Osteocyte (in vitro differentiated cells): ENCODE measurements around the gene SNX13. TPM values are rescaled to one million over a fixed set of nuclear protein-coding genes. Genes with fewer than 3 reads are reported as not detected.

Experiments used
- DNase-seq: peaks from one replicate; pipeline ENCODE4 v3.0.0; 2021; ENCODE audit warnings: mixed read lengths; ENCODE audit not compliant: unreplicated experiment; ENCODE audit errors: extremely low spot score
- H3K27ac Mint-ChIP-seq: one replicate; pipeline ENCODE4 v1.8.0; 2021; ENCODE audit warnings: mild to moderate bottlenecking, mixed read lengths; ENCODE audit not compliant: unreplicated experiment
- H3K27me3 Mint-ChIP-seq: one replicate; pipeline ENCODE4 v1.8.0; 2021; ENCODE audit warnings: mixed read lengths; ENCODE audit not compliant: unreplicated experiment
- H3K36me3 Mint-ChIP-seq: one replicate; pipeline ENCODE4 v1.8.0; 2021; ENCODE audit warnings: mixed read lengths; ENCODE audit not compliant: unreplicated experiment
- H3K4me1 Mint-ChIP-seq: one replicate; pipeline ENCODE4 v1.8.0; 2021; ENCODE audit warnings: mixed read lengths; ENCODE audit not compliant: unreplicated experiment
- H3K4me3 Mint-ChIP-seq: one replicate; pipeline ENCODE4 v1.8.0; 2021; ENCODE audit warnings: mild to moderate bottlenecking, moderate library complexity, mixed read lengths; ENCODE audit not compliant: unreplicated experiment
- H3K9me3 Mint-ChIP-seq: one replicate; pipeline ENCODE4 v1.8.0; 2021; ENCODE audit warnings: mixed read lengths; ENCODE audit not compliant: unreplicated experiment
- total RNA-seq: library from RNA; stranded (reverse); gene quantifications from 2 replicates; pipeline ENCODE4 v1.2.1, GENCODE V29; 2021
- TF ChIP-seq, protein P1 (sequence below): fragments of 200-600 bp; sonication (generic); IDR thresholded peaks from 2 replicates; pipeline ENCODE4 v1.5.0; 2021; ENCODE audit warnings: antibody characterized with exemption, mild to moderate bottlenecking, moderate library complexity

The SNX13 gene
- total RNA-seq, 1 donor from 2014 or later = 49.5 TPM

DNA sequence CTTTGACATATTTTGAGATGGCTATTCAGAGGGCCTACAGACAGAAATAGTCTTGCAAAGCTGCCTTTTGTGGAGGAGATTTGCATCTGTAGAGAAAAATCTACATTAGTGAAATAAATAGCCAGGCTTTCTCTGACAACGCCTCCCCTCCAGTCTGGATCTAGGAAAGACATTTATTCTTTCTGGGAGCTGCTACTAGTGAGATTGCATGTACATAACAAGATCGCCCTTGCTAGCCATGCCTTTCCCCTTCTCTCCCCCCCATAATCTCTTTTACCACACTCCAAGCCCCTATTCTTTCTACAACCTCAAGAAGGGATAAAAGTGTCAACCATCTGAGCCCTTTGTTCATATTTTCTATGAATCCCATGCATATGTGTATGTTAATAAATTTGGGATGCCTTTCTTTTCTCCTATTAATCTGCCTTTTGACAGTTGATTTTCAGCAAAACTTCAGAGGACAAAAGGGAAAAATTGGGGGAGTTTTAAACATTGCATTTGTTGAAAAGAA is 194.2 kb downstream of the SNX13 start:
- Mint-ChIP-seq H3K36me3 (no peaks in the 10 kb centered on the region), H3K9me3 (no peaks in the 10 kb centered on the region), H3K27ac (no peak overlapping the region), H3K27me3 (peaks cover 7% of the 10 kb centered on the region), H3K4me1 (no peaks in the 10 kb centered on the region), H3K4me3 (no peak overlapping the region)
- DNase-seq = no peak
- TF ChIP-seq, protein P1, sequence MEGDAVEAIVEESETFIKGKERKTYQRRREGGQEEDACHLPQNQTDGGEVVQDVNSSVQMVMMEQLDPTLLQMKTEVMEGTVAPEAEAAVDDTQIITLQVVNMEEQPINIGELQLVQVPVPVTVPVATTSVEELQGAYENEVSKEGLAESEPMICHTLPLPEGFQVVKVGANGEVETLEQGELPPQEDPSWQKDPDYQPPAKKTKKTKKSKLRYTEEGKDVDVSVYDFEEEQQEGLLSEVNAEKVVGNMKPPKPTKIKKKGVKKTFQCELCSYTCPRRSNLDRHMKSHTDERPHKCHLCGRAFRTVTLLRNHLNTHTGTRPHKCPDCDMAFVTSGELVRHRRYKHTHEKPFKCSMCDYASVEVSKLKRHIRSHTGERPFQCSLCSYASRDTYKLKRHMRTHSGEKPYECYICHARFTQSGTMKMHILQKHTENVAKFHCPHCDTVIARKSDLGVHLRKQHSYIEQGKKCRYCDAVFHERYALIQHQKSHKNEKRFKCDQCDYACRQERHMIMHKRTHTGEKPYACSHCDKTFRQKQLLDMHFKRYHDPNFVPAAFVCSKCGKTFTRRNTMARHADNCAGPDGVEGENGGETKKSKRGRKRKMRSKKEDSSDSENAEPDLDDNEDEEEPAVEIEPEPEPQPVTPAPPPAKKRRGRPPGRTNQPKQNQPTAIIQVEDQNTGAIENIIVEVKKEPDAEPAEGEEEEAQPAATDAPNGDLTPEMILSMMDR = no peak

DNA sequence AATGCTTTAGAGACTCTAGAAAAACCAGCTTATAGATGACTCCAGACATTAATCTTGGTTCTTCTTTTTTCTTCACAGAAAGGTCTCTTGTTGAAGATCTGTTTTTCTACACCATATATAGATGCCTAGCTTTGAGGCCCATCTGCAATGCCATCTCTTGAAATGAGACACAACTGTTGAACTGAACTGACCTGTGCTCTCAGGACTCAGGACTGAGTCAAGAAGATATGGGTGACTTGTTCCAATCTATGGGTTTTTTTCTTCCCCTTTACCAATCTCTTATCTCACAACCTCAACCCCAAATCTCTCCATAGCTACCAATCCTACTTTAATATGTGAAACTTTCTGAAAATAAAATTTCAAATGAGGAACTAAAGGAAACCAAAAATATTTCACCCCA is 194.7 kb downstream of the SNX13 start:
- H3K4me3 Mint-ChIP-seq = no peak overlapping the region
- H3K9me3 Mint-ChIP-seq = no peaks in the 10 kb centered on the region
- no peak overlapping the region for H3K27ac Mint-ChIP-seq
- no peaks in the 10 kb centered on the region for H3K4me1 Mint-ChIP-seq
- DNase-seq = no peak
- TF ChIP-seq, protein P1 = no peak
- H3K36me3 Mint-ChIP-seq = no peaks in the 10 kb centered on the region
- peaks cover 7% of the 10 kb centered on the region for H3K27me3 Mint-ChIP-seq

DNA sequence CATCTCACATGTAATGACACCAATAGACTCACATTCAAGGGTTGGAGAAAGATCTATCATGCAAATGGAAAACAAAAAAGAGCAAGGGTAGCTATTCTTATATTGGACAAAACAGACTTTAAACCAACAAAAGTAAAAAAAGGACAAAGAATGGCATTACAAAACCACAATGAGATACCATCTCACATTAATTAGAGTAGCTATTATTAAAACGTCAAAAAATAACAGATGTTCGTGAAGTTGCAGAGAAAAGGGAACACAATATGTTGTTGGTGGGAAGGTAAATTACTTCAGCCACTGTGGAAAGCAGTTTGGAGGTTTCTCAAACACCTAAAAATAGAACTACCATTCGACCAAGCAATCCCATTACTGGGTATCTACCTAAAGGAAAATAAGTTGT is 197.0 kb downstream of the SNX13 start:
- Mint-ChIP-seq H3K4me3 (no peak overlapping the region), H3K36me3 (no peaks in the 10 kb centered on the region), H3K27me3 (peaks cover 3% of the 10 kb centered on the region), H3K9me3 (no peaks in the 10 kb centered on the region), H3K4me1 (no peaks in the 10 kb centered on the region), H3K27ac (no peak overlapping the region)
- no peak for DNase-seq
- TF ChIP-seq, protein P1 = no peak

DNA sequence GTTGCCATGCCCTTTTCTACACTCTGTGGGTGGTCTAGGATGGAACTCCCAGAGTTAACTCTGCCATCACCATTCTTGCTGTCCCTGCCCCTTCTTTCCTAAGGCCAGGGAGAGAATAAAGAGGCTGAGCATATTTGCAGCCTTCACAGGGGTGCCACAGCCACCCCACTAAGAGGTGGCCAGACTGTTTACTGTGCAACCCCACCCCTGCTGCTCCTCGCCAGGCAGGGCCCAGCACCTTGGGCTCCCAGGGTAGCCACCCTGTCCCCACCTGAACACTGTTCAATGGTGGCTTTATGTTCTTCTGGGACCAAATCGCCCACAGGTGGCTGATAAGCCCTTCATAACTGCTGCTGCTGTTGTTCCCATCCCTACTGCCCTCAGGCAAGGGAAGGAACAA is 198.9 kb downstream of the SNX13 start:
- DNase-seq = no peak
- Mint-ChIP-seq H3K36me3 (no peaks in the 10 kb centered on the region), H3K27me3 (peaks cover 19% of the 10 kb centered on the region), H3K4me3 (no peak overlapping the region), H3K9me3 (peaks cover 4% of the 10 kb centered on the region), H3K27ac (no peak overlapping the region), H3K4me1 (peaks cover under 1% of the 10 kb centered on the region)
- TF ChIP-seq, protein P1 = no peak

Other genes starting within 250 kb of the SNX13 start
- gene PRPS1L1, start 87.4 kb upstream of the SNX13 start, total RNA-seq = not detected in 2 replicates